HG02642 (cell line): Measurements from ENCODE around the gene ZBTB37.
"Not testable (repeated sequence)": the region's sequence is repeated elsewhere in the genome, so short reads cannot be mapped to it uniquely, and the experiment has no call there.

ENCODE experiments used
- ATAC-seq: cut with Tn5 transposase; IDR thresholded peaks from one replicate; pipeline ENCODE4 v1.9.1; 2021; ENCODE audit warnings: mild to moderate bottlenecking; ENCODE audit not compliant: unreplicated experiment, poor library complexity

ZBTB37 gene

DNA sequence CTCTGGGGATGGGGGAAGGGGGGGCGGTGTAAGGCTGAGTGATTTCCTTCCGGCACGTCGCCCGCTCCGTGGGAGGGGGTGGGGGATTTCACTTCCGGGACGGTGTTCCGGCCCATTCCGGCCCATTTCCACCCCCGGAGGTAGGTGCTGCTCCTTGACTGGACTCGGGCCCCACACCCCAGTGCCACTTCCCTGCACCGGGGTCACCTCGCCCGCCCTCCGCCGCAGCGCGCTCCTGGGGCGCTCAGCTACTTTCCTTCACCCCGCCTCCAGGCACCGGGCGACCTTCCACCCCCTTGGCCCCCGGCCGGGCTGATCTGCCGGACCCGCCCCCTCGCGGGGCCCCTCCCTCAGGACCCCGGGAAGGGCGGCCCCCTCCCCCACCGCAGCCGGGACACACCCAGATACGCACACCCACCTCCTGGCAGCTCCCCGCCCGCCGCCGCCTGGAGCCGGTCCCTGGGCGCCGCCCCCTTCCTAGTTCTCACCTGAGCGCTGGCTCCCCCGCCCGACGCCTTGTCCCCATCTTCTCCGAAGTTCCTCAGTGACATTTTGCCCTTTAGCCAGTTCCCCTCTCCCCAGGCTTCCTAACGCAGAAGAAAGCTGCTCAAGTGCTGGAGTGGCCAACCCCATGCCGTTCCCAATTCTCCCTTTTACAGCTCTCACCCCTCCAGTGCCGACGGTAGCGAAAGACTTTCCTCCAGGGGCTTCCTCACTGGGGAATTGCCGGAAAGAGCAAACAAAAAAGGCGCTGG, at the start of gene ZBTB37:
TSS of gene ZBTB37 (plus strand) at position 115 of the 755 bp plus-strand sequence. CDS start 1,846 bp downstream, outside the sequence.
- ATAC-seq = peak; percentile 68

GRCh38 chr1:173818459-173818858, 49.7 kb upstream of the ZBTB37 start:
- ATAC-seq = no peak

DNA sequence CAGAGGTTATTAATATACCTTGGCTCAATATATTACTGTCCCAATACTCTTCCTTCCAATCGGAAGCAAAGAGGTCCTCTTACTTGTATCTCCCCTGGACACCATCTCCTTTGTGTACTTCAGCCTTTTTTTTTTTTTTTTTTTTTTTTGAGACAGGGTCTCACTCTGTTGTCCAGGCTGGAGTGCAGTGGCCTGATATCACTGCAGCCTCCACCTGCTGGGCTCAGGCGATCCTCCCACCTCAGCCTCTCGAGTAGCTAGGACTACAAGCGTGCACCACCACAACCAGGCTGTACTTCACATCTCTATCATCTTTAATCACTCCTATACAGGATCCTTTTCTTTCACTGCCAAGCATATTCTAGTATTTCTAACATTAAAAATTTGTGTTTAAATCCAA, 46.5 kb upstream of the ZBTB37 start:
- no peak for ATAC-seq

- ATAC-seq = peak; percentile 53
These were observed 44.3 kb upstream of the ZBTB37 start for GRCh38 chr1:173823781-173824314.

- peak; percentile 83 for ATAC-seq
These were observed 43.7 kb upstream of the ZBTB37 start, which contains the start of the genes CENPL and DARS2 for GRCh38 chr1:173824315-173825081. Gene CENPL (minus strand): TSS chr1:173824883. CDS start chr1:173811299, 13,584 bp downstream. Gene DARS2 (plus strand): TSS chr1:173824673. CDS start chr1:173825230, 557 bp downstream.

DNA sequence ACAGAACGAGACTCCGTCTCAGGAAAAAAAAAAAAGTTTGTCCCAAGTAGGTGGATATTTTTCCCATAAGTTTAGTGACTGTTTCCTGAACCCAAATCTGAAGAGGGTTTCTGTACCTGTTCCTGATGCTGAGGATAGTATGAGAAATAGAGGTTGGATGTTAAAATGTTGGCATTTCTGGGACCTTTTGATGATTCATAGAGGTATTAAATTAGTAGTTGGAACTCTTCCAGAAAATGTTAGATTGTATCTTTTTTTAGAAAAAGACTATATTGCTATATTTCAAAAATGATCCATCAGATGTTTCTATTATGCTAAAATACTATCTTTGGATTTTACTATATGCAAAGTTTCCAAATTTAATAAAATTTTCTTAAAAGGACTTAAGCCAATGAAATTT, 40.6 kb upstream of the ZBTB37 start:
- no peak for ATAC-seq

GRCh38 chr1:173832748-173833147, 35.4 kb upstream of the ZBTB37 start:
- ATAC-seq = no peak

DNA sequence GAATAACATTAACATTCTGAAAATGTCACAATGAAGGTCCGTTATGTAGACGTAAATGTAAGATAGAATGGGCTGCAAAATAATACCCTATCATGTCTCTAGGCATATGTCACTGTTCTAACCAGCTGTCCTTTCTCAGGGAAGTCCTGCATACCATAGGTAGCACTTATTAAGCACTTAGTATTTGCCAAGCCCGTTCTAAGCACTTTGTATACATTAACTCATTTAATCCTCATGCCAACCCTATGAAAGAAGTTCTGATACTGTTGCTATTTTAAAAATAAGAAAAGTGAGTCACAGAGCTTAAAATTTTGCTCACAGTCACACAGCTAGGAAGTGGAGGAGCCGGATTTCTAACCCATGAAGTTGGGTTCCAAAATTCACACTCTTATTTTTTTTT, 16.1 kb upstream of the ZBTB37 start:
- ATAC-seq = no peak

DNA sequence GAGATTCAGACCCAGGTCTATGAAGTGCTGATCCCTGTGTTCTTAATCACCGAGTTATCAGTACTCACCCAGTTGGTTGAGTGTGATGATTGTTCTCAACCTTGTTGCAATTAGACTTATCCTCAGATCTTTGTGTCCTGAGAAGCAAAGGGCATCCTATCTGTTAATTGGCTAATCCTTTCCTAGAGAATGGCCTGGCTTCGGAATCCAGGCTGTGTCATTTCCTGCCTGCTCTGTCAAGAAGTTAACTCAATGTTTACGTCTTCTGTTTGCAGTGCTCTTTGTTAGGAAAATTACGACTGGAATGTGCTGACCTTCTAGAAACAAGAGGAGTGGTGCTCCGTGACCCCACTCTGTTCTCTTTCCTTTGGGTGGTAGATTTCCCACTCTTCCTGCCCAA, 15.1 kb upstream of the ZBTB37 start:
- ATAC-seq = no peak

DNA sequence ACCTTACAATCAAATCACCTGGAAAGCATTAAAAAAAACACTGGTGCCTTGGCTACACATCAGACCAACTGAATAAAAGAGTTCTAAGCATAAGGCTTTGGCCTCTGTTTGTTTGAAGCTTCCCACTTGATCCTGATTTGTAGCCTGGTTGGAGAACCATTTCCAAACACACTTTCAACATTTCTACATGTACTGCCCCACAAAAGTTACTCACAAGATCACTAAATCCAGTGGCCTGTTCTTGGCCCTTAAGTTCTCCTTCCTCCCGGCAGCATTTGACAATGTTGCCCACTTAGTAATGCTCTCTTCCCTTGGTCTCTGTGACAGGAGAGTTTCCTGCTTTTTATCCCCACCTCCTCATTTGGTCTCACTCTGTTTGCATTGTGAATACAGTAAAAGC, 12.2 kb upstream of the ZBTB37 start:
- no peak for ATAC-seq

- ATAC-seq = no peak
These were observed 11.3 kb upstream of the ZBTB37 start for GRCh38 chr1:173856903-173857302.

GRCh38 chr1:173857363-173857917, 10.7 kb upstream of the ZBTB37 start:
- ATAC-seq = no peak

DNA sequence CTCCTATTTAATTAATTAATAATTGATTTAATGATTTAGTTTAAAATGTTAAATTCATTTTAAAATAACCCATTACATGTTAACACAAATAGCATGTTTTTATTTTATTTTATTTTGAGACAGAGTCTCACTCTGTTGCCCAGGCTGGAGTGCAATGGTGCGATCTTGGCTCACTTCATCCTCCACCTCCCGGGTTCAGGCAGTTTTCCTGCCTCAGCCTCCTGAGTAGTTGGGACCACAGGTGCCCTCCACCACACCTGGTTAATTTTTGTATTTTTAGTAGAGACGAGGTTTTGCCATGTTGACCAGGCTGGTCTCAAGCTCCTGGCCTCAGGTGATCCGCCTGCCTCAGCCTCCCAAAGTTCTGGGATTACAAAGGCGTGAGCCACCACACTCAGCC, 8.6 kb upstream of the ZBTB37 start:
- ATAC-seq = not testable (repeated sequence)

DNA sequence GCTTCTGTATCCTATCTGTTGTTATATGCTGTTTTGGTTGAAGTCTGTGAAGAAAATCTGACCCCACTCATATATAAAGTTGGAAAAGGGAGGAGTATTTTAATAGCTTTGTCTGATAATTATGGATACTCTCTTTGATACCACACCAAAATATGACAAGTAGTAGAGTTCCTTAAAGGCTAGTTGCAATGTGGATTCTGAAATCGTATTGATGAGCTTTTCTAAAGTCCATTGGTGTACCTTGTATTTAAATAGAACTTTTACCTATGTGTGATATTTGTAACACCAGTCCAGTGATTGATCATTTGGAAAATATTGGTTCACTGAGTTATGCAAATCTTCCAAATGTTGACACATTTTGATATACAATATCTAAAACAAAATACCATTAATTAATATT, 8.1 kb upstream of the ZBTB37 start:
- no peak for ATAC-seq

GRCh38 chr1:173861731-173862145, 6.4 kb upstream of the ZBTB37 start:
- no peak for ATAC-seq

- not testable (repeated sequence) for ATAC-seq
These were observed 5.9 kb upstream of the ZBTB37 start for GRCh38 chr1:173862146-173862768.

DNA sequence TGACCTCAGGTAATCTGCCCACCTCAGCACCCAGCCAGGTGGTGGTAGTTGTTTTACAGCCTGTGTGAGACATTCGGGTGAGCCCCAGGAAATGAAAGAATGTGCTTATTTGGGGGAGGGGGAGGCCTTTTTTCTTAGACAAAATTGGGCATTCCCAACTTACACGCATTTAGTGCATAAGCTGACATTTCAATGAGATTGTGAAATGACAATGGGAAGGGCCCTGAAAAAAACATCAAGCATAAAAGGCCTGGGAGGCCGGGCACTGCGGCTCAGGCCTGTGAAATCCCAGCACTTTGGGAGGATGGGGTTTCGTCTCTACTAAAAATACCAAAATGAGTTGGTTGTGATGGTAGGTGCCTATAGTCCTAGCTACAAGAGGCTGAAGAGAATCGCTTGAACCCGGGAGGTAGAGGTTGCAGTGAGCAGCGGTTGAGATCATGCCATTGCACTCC, 5.4 kb upstream of the ZBTB37 start:
- ATAC-seq = no peak

DNA sequence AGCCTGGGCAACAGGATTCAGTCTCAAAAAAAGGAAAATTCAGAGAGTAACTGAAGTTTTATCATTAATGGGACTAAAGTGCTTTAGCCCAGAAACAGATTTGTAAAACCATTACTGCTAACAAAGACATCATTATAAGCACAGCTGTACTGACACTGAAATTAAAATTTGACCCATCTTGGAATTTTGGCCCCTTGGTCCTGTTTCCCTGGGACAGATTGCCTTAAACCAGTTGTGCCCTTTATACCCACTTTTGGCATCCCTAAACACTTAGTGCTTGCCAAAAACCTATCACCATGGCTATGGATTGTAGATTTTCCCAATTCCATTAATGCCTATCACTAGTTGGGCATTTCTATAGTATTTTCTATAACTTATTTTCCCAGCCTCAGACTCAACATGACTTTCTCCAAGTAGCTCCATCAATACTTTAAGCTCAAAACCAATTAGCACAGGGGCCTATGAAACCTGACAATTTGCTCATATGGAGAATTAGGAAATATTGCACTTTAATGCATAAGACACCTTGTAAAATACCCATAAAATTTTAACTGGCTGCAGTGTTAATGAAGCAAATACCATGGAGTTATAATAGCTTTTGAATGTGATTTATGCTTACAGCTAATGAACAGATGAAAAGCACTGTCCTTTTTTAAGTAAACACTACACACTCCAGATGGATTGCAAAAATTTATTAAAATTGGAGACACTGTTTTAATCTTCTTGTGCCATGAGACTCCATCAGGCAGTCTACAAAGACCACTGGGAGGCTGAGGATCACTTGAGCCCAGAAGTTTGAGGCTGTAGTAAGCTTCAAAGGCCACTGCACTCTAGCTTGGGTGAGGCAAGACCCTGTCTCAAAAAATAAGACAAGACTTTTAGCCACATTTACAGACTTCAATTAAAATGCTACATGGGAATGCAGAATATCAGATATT, 4.7 kb upstream of the ZBTB37 start:
- ATAC-seq = no peak

GRCh38 chr1:173864179-173864867, 3.9 kb upstream of the ZBTB37 start:
- ATAC-seq = no peak
